RKO (cell line): Measurements from ENCODE around the gene PI4KA.
"Not testable (repeated sequence)": the region's sequence is repeated elsewhere in the genome, so short reads cannot be mapped to it uniquely, and the experiment has no call there.

Experiments used
- DNase-seq: peaks from one replicate; pipeline ENCODE4 v3.0.0-alpha.2; 2016; ENCODE audit warnings: low spot score

PI4KA gene

DNA sequence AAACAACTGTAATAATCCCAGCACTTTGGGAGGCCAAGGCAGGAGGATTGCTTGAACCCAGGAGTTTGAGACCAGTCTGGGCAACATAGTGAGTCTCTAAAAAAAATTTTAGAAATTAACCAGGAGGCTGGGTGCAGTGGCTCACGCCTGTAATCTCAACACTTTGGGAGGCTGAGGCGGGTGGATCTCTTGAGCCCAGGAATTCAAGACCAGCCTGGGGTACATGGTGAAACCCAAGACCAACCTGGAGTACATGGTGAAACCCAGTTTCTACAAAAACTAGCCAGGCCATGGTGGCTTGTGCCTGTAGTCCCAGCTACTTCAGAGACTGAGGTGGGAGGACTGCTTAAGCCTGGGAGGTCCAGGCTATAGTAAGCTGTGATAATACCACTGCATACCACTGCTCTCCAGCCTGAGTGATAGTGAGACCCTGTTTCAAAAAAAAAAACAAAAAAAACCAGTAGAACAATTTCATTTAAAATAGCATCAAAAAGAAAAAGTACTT is 11.2 kb downstream of the PI4KA start:
- DNase-seq = no peak

DNA sequence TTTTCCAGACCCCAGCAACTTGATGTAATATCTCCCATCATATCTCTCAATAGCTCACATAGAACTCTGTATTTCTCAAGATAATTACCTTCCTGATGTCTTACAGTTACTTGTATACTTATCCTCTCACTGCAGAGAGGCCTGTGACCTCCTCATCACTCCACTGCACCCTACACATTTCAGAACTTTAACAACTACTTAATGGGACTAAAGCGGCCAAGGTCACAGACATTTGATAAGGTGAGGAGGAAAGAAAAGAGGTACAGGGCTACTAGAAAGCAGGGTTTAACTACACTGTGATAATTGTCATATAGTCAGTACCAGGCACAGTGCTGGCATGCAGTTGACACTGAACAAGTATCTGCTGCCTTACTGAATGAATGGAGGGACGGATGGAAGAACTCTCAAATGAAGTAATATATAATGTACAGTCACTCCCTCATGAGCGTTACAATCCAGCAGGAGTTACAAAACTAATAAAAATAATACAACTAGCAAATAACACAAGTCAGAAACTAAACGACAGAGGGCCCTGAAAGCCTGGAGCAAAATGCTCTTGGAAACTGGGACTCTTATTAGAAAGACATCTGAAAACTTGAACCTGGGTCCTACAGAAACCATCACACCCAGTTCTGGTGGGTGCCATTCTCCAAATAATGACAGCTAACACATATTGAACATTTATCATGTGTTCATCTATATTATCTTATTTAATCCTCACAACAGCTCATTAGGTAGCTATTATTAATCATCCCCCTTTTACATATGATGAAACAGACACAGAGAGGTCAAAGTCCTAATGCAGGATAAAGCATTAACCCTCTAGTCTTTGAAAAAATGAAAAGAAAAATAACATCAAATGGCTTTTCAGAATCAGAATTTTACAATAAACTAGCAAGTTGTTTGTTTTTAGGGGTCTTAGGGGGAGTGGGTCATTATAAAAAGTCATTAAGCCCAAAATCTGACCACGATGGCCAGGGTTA is 14.3 kb downstream of the PI4KA start:
- DNase-seq = no peak

DNA sequence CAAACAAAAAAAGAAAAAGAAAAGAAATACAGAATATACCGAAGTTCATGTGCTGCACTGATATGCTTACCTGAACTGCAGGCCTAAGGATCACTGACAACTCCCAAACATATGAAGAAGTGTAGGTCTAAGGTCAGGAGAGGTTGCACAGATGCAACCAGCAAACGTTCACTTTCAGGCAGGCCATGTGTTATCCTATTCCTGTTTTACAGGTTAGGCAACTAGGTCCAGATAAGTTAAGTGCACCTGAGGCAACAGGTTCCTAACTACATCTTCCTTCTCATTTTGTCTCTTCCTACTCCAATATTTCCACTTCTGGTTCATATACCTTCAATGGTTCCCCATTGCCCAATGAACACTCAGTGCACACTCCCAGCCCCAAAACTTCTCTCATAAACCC is 15.1 kb downstream of the PI4KA start:
- DNase-seq = no peak

DNA sequence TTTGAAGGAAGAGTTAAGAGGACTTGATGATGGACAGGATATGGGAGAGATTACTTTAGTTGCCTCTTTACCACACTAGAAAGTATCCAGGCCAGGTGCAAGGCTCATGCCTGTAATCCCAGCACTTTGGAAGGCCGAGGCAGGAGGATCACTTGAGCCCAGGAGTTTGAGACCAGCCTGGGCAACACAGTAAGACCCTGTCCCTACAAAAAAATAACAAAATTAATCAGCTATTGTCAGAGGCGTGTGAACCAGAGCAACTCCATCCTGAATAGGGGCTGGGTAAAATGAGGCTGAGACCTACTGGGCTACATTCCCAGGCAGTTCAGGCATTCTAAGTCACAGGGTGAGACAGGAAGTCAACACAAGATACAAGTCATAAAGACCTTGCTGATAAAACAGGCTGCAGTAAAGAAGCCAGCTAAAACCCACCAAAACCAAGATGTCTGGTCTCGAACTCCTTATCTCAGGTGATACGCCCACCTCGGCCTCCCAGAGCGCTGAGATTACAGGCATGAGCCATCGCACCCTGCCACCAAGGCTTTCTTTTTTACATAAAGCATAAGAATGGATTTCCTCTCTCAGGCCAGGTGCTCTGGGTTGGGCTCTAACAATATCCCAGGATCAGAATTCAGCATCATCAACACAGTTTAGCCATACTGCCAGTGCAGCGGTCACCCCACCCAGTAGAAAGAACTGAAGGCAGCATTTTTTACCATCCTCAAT is 17.8 kb downstream of the PI4KA start:
- no peak for DNase-seq

DNA sequence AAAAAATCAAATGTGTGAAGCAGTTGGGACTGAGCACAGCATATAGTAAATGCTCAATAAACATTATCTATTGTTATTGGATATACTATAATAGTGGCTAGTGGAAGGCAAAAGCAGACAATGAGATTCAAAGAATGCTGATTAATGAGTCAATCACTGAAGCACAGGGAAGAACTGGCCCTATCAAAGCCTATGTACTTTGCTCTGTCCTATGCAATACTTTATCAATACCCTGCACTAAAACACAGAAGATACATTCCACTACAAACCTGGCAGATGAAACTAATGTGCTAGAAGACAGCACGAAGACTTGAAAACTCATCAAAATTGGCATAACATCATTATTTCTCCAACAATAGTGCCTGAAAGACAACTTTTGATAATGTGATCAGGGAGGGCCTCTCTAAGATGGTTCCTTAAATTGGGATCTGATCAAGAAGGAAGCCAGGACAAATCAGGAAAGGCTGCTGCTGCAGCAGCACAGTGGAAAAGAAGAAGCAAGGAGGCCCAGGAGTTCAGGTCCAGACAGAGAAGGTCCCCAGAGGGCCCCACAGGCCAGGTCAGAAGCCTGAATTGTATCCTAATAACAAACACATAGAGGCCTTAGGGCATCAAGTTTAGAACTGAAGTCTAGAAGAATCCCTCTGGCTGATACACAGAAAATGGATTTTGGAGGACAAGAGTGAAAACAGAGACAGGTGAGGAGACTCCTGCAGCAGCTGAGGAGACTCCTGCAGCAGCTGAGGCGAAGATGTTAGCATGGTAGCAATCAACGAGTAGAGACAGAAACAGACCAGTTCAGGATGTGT is 18.6 kb downstream of the PI4KA start:
- DNase-seq = no peak

DNA sequence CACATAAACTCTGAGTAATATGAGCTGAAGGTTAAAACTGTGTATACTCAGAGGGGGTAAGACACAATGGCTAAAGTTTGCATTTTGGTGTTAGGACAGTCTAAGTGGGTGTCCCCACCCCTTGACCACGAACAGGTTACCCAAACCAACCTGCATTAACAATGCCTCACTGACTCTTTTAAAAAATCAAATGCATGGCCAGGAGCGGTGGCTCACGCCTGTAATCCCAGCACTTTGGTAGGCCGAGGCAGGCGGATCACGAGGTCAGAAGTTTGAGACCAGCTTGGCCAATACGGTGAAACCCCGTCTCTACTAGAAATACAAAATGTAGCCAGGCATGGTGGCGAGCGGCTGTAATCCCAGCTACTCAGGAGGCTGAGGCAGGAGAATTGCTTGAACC is 19.3 kb downstream of the PI4KA start:
- not testable (repeated sequence) for DNase-seq

DNA sequence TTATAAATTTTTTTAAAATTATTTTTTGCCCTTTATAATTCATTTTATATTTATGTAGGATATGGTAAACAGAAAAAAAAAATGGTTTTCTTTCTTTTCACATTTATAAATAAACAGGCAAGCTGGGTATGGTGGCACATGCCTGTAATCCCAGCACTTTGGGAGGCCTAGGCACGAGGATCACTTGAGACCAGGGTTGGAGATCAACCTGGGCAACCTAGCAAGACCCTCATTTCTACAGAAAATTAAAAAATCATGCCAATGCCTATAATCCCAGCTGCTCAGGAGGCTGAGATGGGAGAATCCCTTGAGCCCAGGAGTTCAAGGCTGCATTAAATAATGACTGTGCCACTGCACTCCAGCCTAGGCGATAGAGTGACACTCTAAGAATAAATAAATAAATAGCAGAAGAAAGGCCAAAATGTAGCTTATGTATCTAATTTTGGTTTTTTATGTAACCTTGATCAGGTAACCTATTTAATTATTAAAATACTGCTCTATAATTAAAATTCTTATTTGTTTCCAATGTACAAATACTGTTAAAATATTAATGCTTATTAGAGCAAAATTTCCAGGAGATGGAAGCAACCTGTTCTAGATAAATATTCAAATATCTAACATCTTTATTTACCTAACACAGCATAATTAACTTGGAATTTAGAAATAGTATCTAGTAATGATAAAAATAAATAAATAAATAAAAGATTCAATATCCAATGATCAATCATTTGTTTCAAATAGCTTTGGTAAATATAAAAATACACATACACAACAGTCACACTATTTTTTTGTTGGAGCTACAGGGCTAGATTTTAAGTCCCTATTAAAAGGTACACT is 21.4 kb downstream of the PI4KA start:
- no peak for DNase-seq

DNA sequence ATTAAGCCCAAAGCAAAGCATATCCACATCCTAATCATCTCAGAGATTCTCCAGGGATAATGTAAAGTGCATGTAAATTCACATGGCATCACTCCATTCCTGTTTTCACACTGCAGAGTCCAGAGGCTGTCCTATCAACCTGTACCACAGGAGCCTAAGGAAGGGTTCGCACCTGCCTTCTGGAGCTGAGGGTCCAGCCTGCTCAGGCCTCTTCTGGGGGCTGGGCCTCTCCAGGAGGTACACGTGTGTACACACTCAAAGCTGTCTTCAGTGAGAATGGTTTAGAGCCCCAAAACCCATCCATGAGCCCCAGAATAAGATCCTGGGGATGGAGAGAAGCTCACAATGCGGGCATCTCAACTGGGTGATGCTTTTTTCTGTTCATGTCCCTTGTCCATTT is 23.9 kb downstream of the PI4KA start:
- no peak for DNase-seq

DNA sequence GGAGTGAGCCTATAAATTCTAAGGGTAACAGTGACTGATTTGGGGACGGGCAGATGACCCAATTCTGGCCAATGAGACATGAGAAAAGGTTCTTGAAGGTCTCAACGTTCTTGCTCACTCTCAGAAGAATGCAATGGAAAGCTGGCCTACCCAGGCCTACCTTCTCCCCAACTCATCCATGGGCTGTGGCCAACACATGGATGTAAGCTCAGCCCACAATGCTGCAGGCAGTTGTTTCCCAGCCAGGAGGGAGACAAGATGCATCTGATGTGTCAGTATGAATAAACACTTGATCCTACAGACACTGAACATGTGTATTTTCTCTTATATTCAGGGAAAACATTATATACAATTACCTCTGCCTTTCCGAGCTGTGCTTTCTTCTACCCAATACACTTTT is 24.4 kb downstream of the PI4KA start:
- no peak for DNase-seq

DNA sequence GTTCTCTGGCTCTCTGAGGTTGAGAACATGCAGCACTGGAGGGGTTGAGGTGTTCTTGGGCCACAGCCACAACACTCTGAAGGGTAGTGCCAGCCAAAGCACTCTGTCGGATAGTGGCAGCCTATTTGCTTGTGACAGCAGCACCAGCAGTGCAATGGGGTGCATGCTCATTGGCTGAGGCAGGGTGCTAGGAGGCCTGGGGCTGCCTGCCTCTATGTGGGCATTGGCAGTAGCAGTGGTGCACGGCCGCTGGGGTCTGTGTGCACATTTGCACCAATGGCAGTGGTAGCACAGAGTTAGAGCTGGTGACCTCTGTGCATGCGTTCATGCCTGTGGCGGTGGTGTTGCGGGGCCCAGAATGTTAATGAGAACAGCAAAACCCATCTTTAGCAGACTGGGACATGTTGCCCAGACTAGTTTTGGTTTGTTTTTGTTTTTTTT is 25.4 kb downstream of the PI4KA start:
- DNase-seq = no peak

DNA sequence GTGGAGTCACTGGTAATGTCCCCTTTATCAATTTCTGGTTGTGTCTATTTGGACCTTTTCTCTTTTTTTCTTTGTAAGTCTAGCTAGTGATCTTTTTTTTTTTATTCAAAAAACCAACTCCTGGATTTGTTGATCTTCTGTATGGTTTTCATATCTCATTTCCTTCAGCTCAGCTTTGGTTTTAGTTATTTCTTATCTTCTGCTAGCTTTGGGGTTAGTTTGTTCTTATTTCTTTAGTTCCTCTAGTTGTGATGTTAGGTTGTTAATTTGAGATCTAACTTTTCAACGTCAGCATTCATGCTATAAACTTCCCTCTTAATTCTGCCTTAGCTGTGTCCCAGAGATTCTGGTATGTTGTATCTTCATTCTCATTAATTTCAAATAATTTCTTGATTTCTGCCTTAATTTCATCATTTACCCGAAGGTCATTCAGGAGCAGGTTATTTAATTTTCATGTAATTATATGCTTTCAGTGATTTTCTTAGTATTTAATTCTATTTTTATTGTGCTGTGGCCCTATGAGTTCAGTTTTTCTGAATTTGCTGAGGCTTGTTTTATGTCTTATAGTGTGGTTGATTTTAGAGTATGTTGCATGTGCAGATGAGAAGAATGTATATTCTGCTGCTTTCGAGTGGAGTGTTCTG is 29.0 kb downstream of the PI4KA start:
- DNase-seq = no peak

DNA sequence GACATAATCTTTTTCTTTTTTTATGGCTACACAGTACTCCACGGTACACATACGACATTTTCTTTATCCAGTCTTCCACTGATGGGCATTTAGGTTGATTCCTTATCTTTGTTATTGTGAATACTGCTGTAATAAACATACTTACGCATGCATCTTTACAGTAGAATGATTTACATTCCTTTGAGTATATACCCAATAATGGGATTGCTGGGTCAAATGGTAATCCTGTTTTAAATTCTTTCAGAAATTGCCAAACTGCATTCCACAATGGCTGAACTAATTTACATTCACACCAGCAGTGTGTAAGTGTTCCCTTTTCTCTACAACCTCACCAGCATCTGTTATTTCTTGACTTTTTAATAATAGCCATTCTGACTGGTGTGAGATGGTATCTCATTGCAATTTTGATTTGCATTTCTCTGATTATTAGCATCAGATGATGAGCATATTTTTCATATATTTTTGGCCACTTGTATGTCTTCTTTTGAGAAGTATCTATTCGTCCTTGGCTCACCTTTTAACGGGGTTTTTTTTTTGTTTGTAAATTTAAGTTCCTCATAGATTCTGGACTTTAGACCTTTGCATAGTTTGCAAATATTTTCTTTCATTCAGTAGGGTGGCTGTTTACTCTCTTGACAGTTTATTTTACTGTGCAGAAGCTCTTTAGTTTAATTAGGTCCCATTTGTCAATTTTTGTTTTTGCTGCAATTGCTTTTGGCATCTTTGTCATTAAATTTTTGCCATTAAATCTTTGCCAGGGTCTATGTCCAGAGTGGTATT is 32.0 kb downstream of the PI4KA start:
- DNase-seq = not testable (repeated sequence)

DNA sequence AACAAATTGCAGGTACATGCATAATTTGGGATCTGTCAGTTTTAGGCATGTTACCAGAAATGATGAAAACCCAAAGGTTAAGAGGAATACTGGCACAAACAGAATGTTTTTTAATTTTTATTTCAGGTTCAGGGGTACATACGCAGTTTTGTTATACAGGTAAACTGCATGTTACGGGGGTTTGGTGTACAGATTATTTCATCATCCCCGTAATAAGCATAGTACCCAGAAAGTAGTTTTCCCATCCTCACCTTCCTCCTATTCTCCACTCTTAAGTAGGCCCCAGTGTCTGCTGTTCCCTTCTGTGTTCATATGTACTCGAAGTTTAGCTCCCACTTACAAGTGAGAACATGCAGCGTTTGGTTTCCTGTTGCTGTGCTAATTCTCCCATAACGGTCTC is 33.0 kb downstream of the PI4KA start:
- no peak for DNase-seq

DNA sequence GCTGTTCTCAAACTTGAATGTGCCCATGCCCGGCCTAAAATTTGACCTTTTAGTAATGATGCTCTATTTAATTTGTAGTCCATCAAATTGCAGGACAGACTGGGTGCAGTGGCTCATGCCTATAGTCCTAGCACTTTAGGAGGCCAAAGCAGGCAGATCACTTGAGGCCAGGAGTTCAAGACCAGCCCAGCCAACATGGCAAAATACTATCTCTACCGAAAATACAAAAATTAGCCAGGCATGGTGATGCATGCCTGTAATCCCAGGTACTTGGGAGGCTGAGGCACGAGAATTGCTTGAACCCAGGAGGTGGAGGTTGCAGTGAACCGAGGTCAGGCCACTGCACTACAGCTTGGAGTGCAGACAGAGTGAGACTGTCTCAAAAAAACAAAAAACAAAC is 33.4 kb downstream of the PI4KA start:
- DNase-seq = not testable (repeated sequence)

DNA sequence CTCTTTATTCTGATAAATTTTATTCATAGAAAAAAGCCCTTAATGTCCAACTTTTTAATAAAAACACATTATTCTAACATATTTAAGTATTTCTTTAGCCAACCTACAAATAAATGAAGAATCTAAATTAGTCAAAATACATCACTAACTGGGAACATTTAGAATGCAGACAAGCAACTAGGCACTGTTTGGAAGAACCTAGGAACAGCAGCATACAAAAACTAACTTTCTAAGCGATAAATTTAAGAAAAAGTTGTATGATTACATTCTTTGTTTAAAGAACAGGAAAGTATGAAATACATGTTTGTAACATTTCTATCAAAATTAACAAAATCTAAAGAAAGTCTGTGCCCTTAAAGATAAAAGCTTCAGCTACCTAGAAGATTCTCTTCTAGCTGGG is 35.3 kb downstream of the PI4KA start:
- no peak for DNase-seq

DNA sequence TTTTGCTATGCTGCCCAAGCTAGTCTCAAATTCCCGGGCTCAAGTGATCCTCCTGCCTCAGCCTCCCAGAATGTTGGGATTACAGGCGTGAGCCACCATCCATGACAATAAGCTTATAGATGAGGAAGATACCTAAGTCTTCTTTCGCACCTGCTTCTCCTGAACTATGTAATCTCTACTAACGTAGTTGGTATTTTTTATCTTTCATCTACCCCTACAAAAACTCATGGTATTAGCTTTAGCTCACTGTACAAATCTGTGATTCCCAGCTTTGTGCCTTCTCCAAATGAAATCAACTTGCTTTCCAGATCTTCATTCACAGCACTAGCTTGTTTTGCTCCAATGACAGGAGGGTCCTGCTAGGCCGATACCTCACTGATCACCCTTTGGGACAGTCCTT is 36.4 kb downstream of the PI4KA start:
- DNase-seq = no peak

DNA sequence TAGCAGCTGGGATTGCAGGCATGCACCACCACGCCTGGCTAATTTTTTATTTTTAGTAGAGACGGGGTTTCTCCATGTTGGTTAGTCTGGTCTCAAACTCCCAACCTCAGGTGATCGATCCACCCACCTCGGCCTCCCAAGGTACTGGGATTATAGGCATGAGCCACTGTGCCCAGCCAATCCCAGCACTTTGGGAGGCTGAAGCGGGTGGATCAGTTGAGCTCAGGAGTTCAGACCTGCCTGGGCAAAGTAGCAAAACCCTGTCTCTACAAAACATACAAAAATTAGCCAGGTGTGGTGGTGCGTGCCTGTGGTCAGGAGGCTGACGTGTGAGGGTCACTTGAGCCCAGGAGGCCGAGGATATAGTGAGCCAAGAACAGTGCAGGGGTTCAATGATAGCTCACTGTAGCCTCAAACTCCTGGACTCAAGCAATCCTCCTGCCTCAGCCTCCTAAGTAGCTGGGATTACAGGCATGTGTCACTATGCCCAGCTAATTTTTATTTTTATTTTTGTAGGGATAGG is 36.8 kb downstream of the PI4KA start:
- DNase-seq = not testable (repeated sequence)

DNA sequence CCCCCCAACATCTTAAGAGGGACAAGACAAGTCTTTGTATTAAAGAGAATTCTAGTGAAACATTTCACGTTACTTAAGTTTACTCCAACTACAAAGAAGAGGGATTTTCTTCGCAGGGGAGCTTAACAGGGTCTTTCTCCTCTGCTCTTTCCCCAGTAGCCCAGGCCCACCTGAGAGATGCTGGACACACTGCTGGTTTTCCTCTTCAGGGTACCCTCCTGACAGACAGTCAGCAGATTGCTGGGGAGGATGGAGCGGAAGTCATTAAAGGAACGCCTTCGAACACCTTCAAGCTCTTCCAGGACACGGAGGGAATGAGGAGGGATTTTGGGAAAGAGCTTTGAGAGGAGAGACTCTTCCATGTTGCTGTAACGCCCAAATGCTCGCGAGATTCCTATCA is 39.1 kb downstream of the PI4KA start:
- DNase-seq = no peak

DNA sequence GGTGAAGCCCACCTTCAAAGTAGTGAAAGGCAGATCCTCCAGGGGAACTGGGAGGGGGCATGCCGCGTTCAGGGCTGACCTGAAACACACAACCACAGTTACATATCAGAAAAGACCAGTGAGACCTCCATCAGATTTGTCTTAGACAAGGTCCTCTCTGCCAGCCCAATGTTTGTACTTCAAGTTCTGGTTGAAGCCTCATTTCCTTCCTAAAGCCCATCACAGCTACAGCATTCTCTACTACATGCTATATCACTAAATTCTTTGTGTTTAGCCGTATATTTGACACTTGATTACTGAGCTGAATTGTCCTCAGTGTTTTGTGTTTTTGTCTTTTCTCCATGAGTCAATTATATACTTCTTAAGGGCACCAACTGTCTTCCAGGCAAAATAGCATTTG is 40.1 kb downstream of the PI4KA start:
- no peak for DNase-seq

DNA sequence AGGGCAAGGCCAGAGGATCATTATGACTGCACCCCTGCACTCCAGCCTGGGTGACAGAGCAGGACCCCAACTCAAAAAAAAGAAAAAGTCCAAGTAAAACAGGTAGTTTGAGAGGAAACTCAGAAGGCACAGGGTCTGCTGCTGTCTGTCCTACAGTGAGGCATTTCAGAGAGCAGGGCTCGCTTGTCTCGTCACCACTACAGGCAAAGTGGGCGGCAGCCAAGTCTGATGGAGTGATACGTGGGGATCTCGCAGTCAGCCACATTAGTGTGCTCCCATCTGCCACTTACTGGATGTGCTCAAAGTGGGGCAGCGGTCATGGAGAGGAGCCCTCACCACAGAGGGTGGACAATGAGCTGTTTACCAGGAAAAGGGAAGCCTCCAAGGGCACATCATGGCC is 42.1 kb downstream of the PI4KA start:
- DNase-seq = no peak
